ENCODE measurements around the gene PIGN. TPM values are rescaled to one million over a fixed set of nuclear protein-coding genes. Genes with fewer than 3 reads are reported as not detected.

The PIGN gene
- total and polyA plus RNA-seq, 2 donors (not counting 3 experiments of a cell fraction or from before 2014, with no cell fraction given) = 13.7 to 26.1 TPM

DNA sequence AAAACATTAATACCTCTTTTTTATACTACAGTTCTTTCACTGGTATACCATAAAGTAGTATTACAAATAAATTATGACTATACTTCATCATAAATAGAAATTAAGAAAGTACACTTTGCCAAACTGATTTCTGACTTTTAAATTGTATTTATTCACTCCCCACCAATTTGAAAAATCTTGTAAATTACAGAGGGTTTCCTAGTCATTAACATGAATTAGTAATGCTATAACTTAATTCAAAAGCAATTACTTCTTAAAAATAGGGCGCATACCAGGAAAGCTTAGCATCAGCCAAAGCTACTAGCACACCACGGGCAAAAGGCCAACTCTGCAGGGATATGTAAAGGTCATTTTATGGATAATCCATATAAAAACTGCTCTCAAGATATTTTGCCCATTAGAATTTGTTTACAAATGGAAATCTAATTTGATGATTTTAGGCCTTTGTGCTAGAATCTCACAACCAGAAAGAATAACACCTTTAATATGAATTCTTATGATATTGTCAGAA is 142.3 kb downstream of the PIGN start:
- no peak for DNase-seq (ENCODE audit: low read depth, low spot score)
- CTCF ChIA-PET = no interaction called here

More for the DNA sequence above, 142.3 kb downstream of the PIGN start:
- FAIRE-seq = no peak
- Histone ChIP-seq H3K4me2 (ENCODE audit: insufficient read depth, low read length) (no peak overlapping the region), H3K9ac (replicated peaks; ENCODE audit: extremely low read depth, insufficient read depth, low read length) (no peak overlapping the region), H3K9me3 (replicated peaks; ENCODE audit: control insufficient read depth, insufficient read depth, low read length) (no peaks in the 10 kb centered on the region), H3K9me1 (replicated peaks; ENCODE audit: control insufficient read depth, extremely low read depth, insufficient read depth, low read length) (no peaks in the 10 kb centered on the region), H3K27ac (ENCODE audit: insufficient read depth, low read depth, low read length) (no peak overlapping the region), H3K79me2 (ENCODE audit: control insufficient read depth, insufficient read depth, low read length) (no peaks in the 10 kb centered on the region), H3K4me3 (replicated peaks in 1 of 3; ENCODE audit: insufficient read depth in 1 of 3, low read depth in 1 of 3, low read length in 3 of 3) (no peak overlapping the region), H4K20me1 (replicated peaks; ENCODE audit: control insufficient read depth, extremely low read depth, insufficient read depth, low read length) (no peaks in the 10 kb centered on the region), H2AFZ (ENCODE audit: low read depth, low read length) (no peak overlapping the region), H3K4me1 (ENCODE audit: control insufficient read depth, extremely low read depth, insufficient read depth, low read length) (peaks cover 4% of the 10 kb centered on the region), H3K36me3 (ENCODE audit: control insufficient read depth in 2 of 2, extremely low read depth in 1 of 2, insufficient read depth in 2 of 2, low read length in 2 of 2) (no peaks in the 10 kb centered on the region), H3K27me3 (ENCODE audit: control insufficient read depth in 2 of 2, insufficient read depth in 2 of 2, low read length in 2 of 2) (no peaks in the 10 kb centered on the region)
- intact Hi-C loops (cut with micrococcal nuclease) = no loop called here
- BruUV-seq (replicated peaks) = no TSS peak
- POLR2A ChIA-PET = no interaction called here
- TF ChIP-seq, protein P1, sequence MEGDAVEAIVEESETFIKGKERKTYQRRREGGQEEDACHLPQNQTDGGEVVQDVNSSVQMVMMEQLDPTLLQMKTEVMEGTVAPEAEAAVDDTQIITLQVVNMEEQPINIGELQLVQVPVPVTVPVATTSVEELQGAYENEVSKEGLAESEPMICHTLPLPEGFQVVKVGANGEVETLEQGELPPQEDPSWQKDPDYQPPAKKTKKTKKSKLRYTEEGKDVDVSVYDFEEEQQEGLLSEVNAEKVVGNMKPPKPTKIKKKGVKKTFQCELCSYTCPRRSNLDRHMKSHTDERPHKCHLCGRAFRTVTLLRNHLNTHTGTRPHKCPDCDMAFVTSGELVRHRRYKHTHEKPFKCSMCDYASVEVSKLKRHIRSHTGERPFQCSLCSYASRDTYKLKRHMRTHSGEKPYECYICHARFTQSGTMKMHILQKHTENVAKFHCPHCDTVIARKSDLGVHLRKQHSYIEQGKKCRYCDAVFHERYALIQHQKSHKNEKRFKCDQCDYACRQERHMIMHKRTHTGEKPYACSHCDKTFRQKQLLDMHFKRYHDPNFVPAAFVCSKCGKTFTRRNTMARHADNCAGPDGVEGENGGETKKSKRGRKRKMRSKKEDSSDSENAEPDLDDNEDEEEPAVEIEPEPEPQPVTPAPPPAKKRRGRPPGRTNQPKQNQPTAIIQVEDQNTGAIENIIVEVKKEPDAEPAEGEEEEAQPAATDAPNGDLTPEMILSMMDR (IDR thresholded peaks at IDR 0.05; ENCODE audit: extremely low read depth in 1 of 2, insufficient read depth in 1 of 2, low read depth in 1 of 2, low read length in 2 of 2) = no peak
- TF ChIP-seq POLR2A (IDR thresholded peaks at IDR 0.05; ENCODE audit: low read depth, low read length) (no peak), EZH2 (IDR thresholded peaks at IDR 0.05; ENCODE audit: borderline replicate concordance, low read depth, low read length, severe bottlenecking) (no peak), GATA2 (IDR thresholded peaks at IDR 0.05; ENCODE audit: insufficient read depth, insufficient read length, low read depth, low read length) (no peak), FOS (IDR thresholded peaks at IDR 0.05; ENCODE audit: borderline replicate concordance, insufficient read depth, low read length) (no peak), POLR2AphosphoS5 (IDR thresholded peaks at IDR 0.05; ENCODE audit: insufficient read depth, low read depth, low read length) (no peak), MYC (IDR thresholded peaks at IDR 0.05; ENCODE audit: low read depth, low read length) (no peak)
- TF ChIP-seq, protein P2, sequence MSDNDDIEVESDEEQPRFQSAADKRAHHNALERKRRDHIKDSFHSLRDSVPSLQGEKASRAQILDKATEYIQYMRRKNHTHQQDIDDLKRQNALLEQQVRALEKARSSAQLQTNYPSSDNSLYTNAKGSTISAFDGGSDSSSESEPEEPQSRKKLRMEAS (IDR thresholded peaks at IDR 0.05; ENCODE audit: insufficient read depth, insufficient read length) = no peak
- dilution Hi-C loops (cut with MboI; ENCODE audit: extremely low pct_ligation_motif_present, low sequenced_read_pairs) = no loop called here

Measured in endothelial cell of umbilical vein (primary cell).